Measurements from ENCODE around the gene HSPH1. TPM values are rescaled to one million over a fixed set of nuclear protein-coding genes. Genes with fewer than 3 reads are reported as not detected.

Gene HSPH1
- total and polyA plus RNA-seq, 10 of the 15 experiments (the other 5 are each of a cell fraction or from before 2014, with no cell fraction given) = 40.2 to 159 (median 92.6) TPM

DNA sequence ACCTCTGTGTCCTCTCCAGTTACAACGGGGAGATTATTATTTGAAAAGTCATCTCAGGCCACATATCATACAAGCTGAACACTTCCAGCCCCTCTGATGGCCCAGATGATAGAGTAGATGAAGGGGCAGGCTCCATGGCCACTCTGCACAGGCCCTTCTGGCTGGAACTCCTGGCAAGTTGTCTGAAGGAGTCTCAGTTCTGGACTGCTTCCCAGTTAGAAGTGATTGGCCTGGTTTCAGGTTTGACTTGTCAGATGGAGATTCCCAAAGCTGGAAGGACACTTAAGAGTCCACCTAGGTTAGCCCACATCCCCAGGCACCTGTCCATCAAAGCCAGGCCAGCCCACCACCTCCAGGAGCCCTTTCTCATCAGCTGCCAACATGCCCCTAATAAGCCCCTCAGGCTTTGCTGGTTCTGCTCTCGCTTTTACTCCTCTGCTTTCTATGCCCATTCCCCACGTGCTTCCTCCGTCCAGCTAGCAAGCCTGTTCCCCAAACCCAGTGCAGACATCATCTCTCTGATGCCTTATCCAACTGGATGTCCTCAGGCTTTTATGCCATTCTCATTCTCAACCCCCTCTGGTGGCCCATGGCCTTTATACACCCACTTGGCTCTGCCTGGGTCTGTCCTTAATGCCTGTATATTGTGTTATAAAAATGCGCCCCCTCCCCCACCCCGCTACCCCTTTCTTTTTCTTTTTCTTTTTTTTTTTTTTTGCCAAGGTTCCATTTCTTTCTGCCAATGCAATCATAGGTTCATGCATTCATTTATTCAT is 56.5 kb downstream of the HSPH1 start:
- intact Hi-C loops (cut with micrococcal nuclease; ENCODE audit: unreplicated experiment) = no loop called here
- no peak for DNase-seq (ENCODE audit: low read depth, low spot score)
- FAIRE-seq = no peak
- Histone ChIP-seq H3K27ac (ENCODE audit: control insufficient read depth, insufficient read depth) (no peak overlapping the region), H3K4me1 (ENCODE audit: control insufficient read depth, insufficient read depth, low read length) (no peaks in the 10 kb centered on the region), H3K36me3 (ENCODE audit: control insufficient read depth in 2 of 2, insufficient read depth in 2 of 2, low read length in 1 of 2) (no peaks in the 10 kb centered on the region), H3K4me3 (no peak overlapping the region), H3K79me2 (ENCODE audit: control insufficient read depth, insufficient read depth, low read length) (no peaks in the 10 kb centered on the region), H3K27me3 (replicated peaks in 1 of 2; ENCODE audit: control insufficient read depth in 2 of 2, insufficient read depth in 2 of 2, low read length in 1 of 2) (peaks cover 0 to 1% of the 10 kb centered on the region in 2 experiments; a peak in 2 of 4 replicates), H3K4me2 (ENCODE audit: control insufficient read depth, insufficient read depth) (no peak overlapping the region), H3K9me3 (replicated peaks; ENCODE audit: control insufficient read depth, insufficient read depth, low read length) (no peaks in the 10 kb centered on the region), H3K9ac (ENCODE audit: control insufficient read depth, insufficient read depth, low read length) (no peak overlapping the region), H4K20me1 (ENCODE audit: control insufficient read depth, insufficient read depth) (no peaks in the 10 kb centered on the region), H2AFZ (ENCODE audit: control insufficient read depth, low read depth, low read length) (no peak overlapping the region)
- RAD21 ChIA-PET (ENCODE audit: unreplicated experiment) = no interaction called here
- CTCF ChIA-PET = interaction anchor here (0.7 to 1.7 kb wide), 2 partner anchors 10 to 126 kb away, joined by 3 to 6 read pairs; no protein-coding TSS in a partner anchor
- no peak for ATAC-seq
- BruUV-seq (replicated peaks) = no TSS peak
- in situ Hi-C loops (cut with MboI) = no loop called here
- TF ChIP-seq SIX5 (IDR thresholded peaks at IDR 0.05; ENCODE audit: low read depth, low read length, severe bottlenecking) (no peak), SREBF2 (IDR thresholded peaks at IDR 0.05; ENCODE audit: low read length) (no peak), TBL1XR1 (IDR thresholded peaks at IDR 0.05; ENCODE audit: low read depth, low read length) (no peak), NBN (IDR thresholded peaks at IDR 0.05) (no peak), CHD1 (IDR thresholded peaks at IDR 0.05; ENCODE audit: low read depth, low read length) (no peak), NFYA (IDR thresholded peaks at IDR 0.05; ENCODE audit: borderline replicate concordance, low read depth, low read length) (no peak), CBFB (IDR thresholded peaks at IDR 0.05; ENCODE audit: low read depth) (no peak), NR2C1 (IDR thresholded peaks at IDR 0.05) (no peak), HDAC2 (IDR thresholded peaks at IDR 0.05) (no peak), ATF7 (IDR thresholded peaks at IDR 0.05; ENCODE audit: low read depth) (no peak)
- TF ChIP-seq, protein P1, sequence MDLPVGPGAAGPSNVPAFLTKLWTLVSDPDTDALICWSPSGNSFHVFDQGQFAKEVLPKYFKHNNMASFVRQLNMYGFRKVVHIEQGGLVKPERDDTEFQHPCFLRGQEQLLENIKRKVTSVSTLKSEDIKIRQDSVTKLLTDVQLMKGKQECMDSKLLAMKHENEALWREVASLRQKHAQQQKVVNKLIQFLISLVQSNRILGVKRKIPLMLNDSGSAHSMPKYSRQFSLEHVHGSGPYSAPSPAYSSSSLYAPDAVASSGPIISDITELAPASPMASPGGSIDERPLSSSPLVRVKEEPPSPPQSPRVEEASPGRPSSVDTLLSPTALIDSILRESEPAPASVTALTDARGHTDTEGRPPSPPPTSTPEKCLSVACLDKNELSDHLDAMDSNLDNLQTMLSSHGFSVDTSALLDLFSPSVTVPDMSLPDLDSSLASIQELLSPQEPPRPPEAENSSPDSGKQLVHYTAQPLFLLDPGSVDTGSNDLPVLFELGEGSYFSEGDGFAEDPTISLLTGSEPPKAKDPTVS (IDR thresholded peaks at IDR 0.05; ENCODE audit: low read depth, low read length) = no peak
- 66% methylated on average over 6 of the region's 6 CpGs for WGBS (ENCODE audit: insufficient coverage, insufficient replicate concordance, low lambda C conversion rate, missing lambda C conversion rate)
- SMC1A ChIA-PET (ENCODE audit: uncharacterized antibody, unreplicated experiment) = no interaction called here
- POLR2A ChIA-PET = no interaction called here
